Ovary (tissue), 9 donors: ENCODE measurements around the gene TSC22D4. TPM values are rescaled to one million over a fixed set of nuclear protein-coding genes. Genes with fewer than 3 reads are reported as not detected.
A peak's percentile ranks its signal among the peaks of the same experiment; 100 is the strongest.

Experiments used
- DNase-seq, 5 donors: peaks; one replicate each; pipeline ENCODE4 v3.0.0-alpha.2; 2019 to 2020
- H3K27ac ChIP-seq, 2 donors: fragments of 200-600 bp; one replicate each; pipeline versions ENCODE4 v1.5.1 to v1.8.0; 2019 to 2022
- H3K27me3 ChIP-seq: fragments of 200-600 bp; one replicate; pipeline ENCODE4 v1.8.0; 2022
- H3K36me3 ChIP-seq: fragments of 200-600 bp; sonication (generic); one replicate; pipeline ENCODE4 v1.5.1; 2019
- H3K4me1 ChIP-seq: one replicate; pipeline ENCODE4 v1.8.1; 2013; ENCODE audit warnings: mild to moderate bottlenecking, moderate library complexity; ENCODE audit not compliant: insufficient read depth
- H3K4me3 ChIP-seq: fragments of 200-600 bp; sonication (generic); one replicate; pipeline ENCODE4 v1.5.1; 2017
- H3K9me3 ChIP-seq, 2 donors: fragments of 200-600 bp in 1 of 2; sonication (generic) in 1 of 2; one replicate each; pipeline versions ENCODE4 v1.5.1 to v1.8.1; 2013 to 2019; ENCODE audit warnings: mild to moderate bottlenecking in 1 of 2, moderate library complexity in 1 of 2
- EP300 ChIP-seq: sonication (generic); formaldehyde crosslinking; IDR thresholded peaks from one replicate; pipeline ENCODE4 v1.6.1; 2017; ENCODE audit warnings: antibody characterized with exemption
- POLR2A ChIP-seq: fragments of 450-650 bp; IDR thresholded peaks from one replicate; pipeline ENCODE4 v1.6.1; 2017; ENCODE audit warnings: antibody characterized with exemption, mild to moderate bottlenecking, moderate library complexity
- whole genome bisulfite sequencing, 3 donors: extraction: QIAGEN DNeasy Blood & Tissue Kit in 1 of 3; methylation state at CpG; one replicate each; pipeline versions ENCODE4 v1.1.5 to v1.1.7; 2013 to 2017; 5-methylcytosine and 5-hydroxymethylcytosine counted together
- intact Hi-C, 4 donors: fragments of 100-400 bp; cut with DNase I; formaldehyde crosslinking; loops; one replicate each; pipeline versions ENCODE4 v1.11.0 to v1.15.1; 2022 to 2023
- polyA plus RNA-seq, 2 donors: library from polyadenylated mRNA; stranded (reverse); fragments of 200-250 nt in 1 of 2; fragments of 350-450 nt in 1 of 2; fragmentation: Illumina TruSeq in 1 of 2; extraction: RNeasy Lipid Tissue Mini Kit (QIAGEN cat#74804) in 1 of 2; gene quantifications; one replicate each; pipeline ENCODE4 v1.2.3, GENCODE V29; 2013 to 2014
- total RNA-seq, 7 donors: library from RNA; depleted of rRNA in 2 of 7; stranded (reverse); fragments of >200 nt in 2 of 7; fragmentation: NEBNext Ultra II Directional in 3 of 7; extraction: Animal tissue kit (Norgen Biotek cat#: 25700) in 3 of 7; gene quantifications; one replicate each; pipeline versions ENCODE4 v1.1.0 to v1.2.4, GENCODE V29; 2016 to 2023
- TF ChIP-seq, protein P1 (sequence below), 3 donors: fragments of 450-650 bp in 2 of 3; fragments of 200-600 bp in 1 of 3; IDR thresholded peaks; one replicate each; pipeline versions ENCODE4 v1.5.1 to v1.8.0; 2016 to 2022; ENCODE audit warnings: antibody characterized with exemption in 3 of 3, mild to moderate bottlenecking in 1 of 3
- donor health status: DM: no; HTN: no; CAD: no; lungs with moderate emphysema.
- donor health status: DM: no; HTN: no; CAD: no.
- donor health status: Bipolar disorder and iron deficiency.
- donor health status: DM: yes; HTN: yes; CAD: no.
- donor health status: DM: no; HTN: no; CAD: no.
- donor health status: DM: yes; HTN: yes; CAD: no.

TSC22D4 gene
- total and polyA plus RNA-seq, 9 donors: 6.5 to 57.3 (median 40.4) TPM

DNA sequence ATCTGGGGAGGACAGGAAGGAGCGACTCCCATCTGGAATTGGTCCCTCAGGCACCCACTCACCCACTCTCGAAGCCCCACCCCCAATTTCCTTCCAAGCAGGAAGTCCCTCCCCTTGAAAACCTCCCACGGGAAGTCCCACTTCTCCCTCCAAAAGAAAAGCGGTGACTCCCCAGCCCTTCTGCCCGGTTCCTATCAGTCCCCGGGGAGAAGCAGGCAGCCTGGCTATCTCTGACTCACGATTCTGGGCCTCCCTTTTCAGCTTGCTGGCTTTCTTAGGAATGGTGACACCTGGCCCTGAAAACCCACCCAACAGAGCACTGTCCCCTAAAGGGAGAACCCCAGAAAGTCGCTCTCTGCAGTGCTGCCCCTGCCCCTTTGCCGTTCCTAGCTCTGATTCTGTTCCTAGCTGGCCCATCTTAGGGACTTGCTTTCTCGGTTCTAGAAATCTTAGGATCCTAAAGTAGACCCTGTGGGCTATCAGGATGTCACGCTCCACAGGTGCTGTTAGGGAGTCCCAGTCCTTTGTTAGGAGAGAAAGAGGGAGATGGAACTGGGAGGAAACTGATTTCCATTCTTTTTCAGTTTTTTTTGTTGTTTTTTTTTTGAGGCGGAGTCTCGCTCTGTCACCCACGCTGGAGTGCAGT lies 6.0 kb downstream of the TSC22D4 start:
- intact Hi-C loops: loop anchor here (5.0 to 10.0 kb wide), 5 partner anchors 89 to 612 kb away; partner anchors contain the start of genes TRIP6 (in 2 of the 4), GIGYF1 (in 1 of the 4), SLC12A9 (in 1 of the 4) and TRIM56 (in 1 of the 4)
- no peaks in the 10 kb centered on the region for H3K27me3 ChIP-seq
- DNase-seq: peak in 2 of 5 donors; percentile 37 to 38
- TF ChIP-seq, protein P1, sequence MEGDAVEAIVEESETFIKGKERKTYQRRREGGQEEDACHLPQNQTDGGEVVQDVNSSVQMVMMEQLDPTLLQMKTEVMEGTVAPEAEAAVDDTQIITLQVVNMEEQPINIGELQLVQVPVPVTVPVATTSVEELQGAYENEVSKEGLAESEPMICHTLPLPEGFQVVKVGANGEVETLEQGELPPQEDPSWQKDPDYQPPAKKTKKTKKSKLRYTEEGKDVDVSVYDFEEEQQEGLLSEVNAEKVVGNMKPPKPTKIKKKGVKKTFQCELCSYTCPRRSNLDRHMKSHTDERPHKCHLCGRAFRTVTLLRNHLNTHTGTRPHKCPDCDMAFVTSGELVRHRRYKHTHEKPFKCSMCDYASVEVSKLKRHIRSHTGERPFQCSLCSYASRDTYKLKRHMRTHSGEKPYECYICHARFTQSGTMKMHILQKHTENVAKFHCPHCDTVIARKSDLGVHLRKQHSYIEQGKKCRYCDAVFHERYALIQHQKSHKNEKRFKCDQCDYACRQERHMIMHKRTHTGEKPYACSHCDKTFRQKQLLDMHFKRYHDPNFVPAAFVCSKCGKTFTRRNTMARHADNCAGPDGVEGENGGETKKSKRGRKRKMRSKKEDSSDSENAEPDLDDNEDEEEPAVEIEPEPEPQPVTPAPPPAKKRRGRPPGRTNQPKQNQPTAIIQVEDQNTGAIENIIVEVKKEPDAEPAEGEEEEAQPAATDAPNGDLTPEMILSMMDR (IDR thresholded peaks at IDR 0.05): no peak
- TF ChIP-seq EP300 (no peak), POLR2A (no peak)
- WGBS, 3 donors: 44 to 49% (median 47%) methylated on average over 14 of the region's 14 CpGs
- H3K4me1 ChIP-seq: peaks cover 13% of the 10 kb centered on the region
- H3K9me3 ChIP-seq: no peaks in the 10 kb centered on the region
- no peak overlapping the region for H3K4me3 ChIP-seq
- H3K27ac ChIP-seq: no peak overlapping the region
- no peaks in the 10 kb centered on the region for H3K36me3 ChIP-seq

DNA sequence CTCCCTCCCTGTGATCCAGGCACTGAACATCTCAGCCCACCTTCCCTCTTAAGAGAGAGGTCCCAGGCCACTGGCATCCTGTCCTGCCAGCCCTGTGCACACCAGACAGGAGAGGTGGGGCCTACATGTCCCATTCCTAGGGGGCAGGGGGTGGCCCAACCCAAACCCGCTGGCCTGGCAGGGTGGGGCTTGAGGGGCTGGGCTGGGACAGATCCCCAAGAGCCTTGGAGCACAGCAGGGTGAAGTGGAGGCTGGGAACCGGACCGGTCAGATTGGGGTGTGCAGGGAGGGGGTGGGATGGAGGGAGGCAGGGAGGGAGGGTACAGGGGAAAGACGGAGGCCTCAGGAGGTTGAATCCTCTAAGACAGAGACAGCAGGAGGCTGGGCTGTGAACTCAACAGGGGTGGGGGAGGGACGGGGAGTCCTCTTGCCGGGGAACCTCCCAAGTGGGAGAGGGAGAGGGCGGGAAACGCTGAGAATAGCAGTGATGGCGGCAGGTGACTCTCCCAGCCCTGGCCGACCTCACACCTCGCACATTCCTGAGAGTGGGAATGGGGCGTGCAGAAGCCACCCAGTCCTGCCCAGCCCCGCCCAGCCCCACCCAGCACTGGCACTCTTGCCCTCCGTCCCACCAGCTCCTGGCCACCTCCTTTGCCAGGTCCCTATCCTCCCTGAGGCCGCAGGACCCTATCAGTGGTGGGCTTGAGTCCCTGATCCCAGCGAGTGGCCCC lies 6.7 kb downstream of the TSC22D4 start:
- Histone ChIP-seq H3K36me3 (no peaks in the 10 kb centered on the region), H3K4me1 (peaks cover 13% of the 10 kb centered on the region)
- intact Hi-C loops: loop anchor here (5.0 to 10.0 kb wide), 5 partner anchors 90 to 613 kb away; partner anchors contain the start of genes TRIP6 (in 2 of the 4), GIGYF1 (in 1 of the 4), SLC12A9 (in 1 of the 4) and TRIM56 (in 1 of the 4)

GRCh38 chr7:100471021-100471420 lies 8.0 kb downstream of the TSC22D4 start:
- intact Hi-C loops: loop anchor here (5.0 to 10.0 kb wide), 5 partner anchors 91 to 614 kb away; partner anchors contain the start of genes TRIP6 (in 2 of the 4), GIGYF1 (in 1 of the 4), SLC12A9 (in 1 of the 4) and TRIM56 (in 1 of the 4)
- Histone ChIP-seq H3K4me3 (no peak overlapping the region), H3K4me1 (peaks cover 7% of the 10 kb centered on the region), H3K27ac (no peak overlapping the region), H3K9me3 (no peaks in the 10 kb centered on the region), H3K36me3 (no peaks in the 10 kb centered on the region), H3K27me3 (no peaks in the 10 kb centered on the region)
- DNase-seq: no peak
- no peak for TF ChIP-seq POLR2A
- no peak for TF ChIP-seq EP300
- TF ChIP-seq, protein P1 (IDR thresholded peaks at IDR 0.05): no peak
- WGBS, 3 donors: 50 to 56% (median 52%) methylated on average over 4 of the region's 4 CpGs

More for the DNA sequence above, 6.7 kb downstream of the TSC22D4 start:
- no peak overlapping the region for H3K27ac ChIP-seq
- H3K27me3 ChIP-seq: no peaks in the 10 kb centered on the region
- H3K9me3 ChIP-seq: no peaks in the 10 kb centered on the region
- no peak for TF ChIP-seq POLR2A
- TF ChIP-seq, protein P1 (IDR thresholded peaks at IDR 0.05): no peak
- TF ChIP-seq EP300: no peak
- H3K4me3 ChIP-seq: no peak overlapping the region
- 58 to 66% (median 62%) methylated on average over 14 to 16 of the region's 16 CpGs for WGBS, 3 donors
- DNase-seq: no peak

- WGBS, 3 donors: 26 to 30% (median 26%) methylated on average over 13 of the region's 13 CpGs
- H3K4me1 ChIP-seq: peaks cover 7% of the 10 kb centered on the region
These were observed 9.6 kb downstream of the TSC22D4 start for GRCh38 chr7:100469227-100470044.

More at GRCh38 chr7:100469227-100470044, 9.6 kb downstream of the TSC22D4 start:
- no peak for TF ChIP-seq EP300
- TF ChIP-seq, protein P1 (IDR thresholded peaks at IDR 0.05): peak; percentile 90 to 93 (median 92)
- no peaks in the 10 kb centered on the region for H3K9me3 ChIP-seq
- H3K27me3 ChIP-seq: no peaks in the 10 kb centered on the region
- intact Hi-C loops: loop anchor here (2.0 to 10.0 kb wide), 8 partner anchors 93 to 615 kb away; partner anchors contain the start of genes GIGYF1 (in 3 of the 4), EPO (in 2 of the 4), TRIP6 (in 2 of the 4) and SLC12A9 (in 1 of the 4)
- peak; percentile 88 to 94 (median 92) for DNase-seq
- H3K36me3 ChIP-seq: no peaks in the 10 kb centered on the region
- H3K4me3 ChIP-seq: no peak overlapping the region
- peak overlapping the region in 1 of 2 donors; percentile 42 for H3K27ac ChIP-seq
